Renal cortical epithelial cell (primary cell): ENCODE measurements around the gene NPTX1. TPM values are rescaled to one million over a fixed set of nuclear protein-coding genes. Genes with fewer than 3 reads are reported as not detected.

Experiments
- DNase-seq: peaks from one replicate; pipeline ENCODE4 v3.0.0-alpha.2; 2011; ENCODE audit warnings: low read depth
- total RNA-seq: library from RNA; depleted of rRNA; stranded (reverse); fragments of >200 nt; gene quantifications from 2 replicates; pipeline ENCODE4 v1.2.3, GENCODE V29; 2014

NPTX1 gene
- total RNA-seq, 1 donor from 2014 or later = not detected

GRCh38 chr17:80459234-80459633 is 17.2 kb downstream of the NPTX1 start:
- DNase-seq = no peak

- DNase-seq = no peak
Observed at GRCh38 chr17:80458016-80458415, 18.4 kb downstream of the NPTX1 start.

DNA sequence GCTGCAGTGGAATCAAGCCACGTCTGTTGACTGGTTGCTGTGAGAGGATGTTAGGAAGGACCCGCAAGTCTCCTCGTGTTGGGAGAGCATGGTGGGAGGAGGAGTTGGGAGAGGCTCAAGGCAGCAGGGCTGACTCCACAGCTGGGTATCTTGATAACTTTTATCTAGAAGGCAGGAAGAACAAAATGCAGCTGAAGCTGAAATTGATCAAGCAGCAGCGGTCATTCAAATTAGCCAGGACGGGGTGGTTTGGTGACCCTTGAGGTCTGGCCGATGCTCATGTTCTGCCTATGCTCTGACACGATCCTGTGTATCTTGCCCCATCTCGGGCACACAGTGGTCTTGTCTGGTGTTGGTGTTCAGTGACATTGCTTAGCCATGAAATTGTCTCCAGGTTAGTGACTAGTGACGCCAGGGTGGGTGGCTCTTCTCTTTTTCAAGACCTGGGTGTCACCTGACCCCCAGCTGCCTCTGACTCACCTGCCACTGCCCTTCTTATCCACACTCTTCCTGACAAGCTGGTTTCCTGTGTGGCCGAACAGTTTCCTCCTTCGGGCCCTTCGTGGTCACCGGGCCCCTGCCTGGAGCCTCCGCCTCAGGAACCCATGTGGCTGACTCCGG is 19.1 kb downstream of the NPTX1 start:
- no peak for DNase-seq

DNA sequence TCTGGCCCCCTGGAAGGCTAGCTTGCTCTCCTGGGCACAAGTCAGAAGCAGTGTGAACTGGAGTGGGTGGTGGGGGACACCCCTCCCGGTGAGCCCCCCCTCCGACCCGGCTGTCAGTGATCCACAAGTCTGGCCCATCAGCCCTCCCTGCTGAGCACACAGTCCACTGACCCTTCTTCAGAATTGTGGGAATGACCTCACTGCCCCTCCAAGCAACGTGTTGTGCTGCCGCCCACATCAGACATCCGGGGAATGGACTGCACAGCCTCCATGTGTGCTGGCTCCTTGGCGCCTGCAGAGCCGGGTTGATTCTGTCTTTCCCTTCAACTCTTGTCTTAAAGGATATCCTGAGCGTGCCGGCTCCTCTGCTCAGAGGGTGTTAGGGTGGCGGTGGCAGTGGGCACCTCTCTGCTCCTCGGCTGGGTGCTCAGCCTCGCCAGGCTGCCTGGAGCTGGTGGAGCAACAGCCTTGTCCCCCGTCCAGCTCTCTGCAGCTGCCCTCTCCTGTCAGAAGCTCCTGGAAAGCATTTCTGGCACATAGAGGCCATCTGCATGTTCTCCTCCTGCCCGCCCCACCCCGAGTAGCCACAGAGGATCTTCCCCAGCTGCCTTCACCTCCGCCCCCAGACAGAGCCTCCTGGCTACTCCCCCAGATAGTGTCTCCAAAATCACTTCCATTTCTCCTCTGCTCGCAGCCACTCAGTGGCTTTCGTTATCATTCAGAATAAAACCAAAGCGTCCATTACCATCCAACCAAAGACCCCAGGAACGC is 19.8 kb downstream of the NPTX1 start:
- DNase-seq = no peak

GRCh38 chr17:80455784-80456183 is 20.6 kb downstream of the NPTX1 start:
- DNase-seq = no peak

DNA sequence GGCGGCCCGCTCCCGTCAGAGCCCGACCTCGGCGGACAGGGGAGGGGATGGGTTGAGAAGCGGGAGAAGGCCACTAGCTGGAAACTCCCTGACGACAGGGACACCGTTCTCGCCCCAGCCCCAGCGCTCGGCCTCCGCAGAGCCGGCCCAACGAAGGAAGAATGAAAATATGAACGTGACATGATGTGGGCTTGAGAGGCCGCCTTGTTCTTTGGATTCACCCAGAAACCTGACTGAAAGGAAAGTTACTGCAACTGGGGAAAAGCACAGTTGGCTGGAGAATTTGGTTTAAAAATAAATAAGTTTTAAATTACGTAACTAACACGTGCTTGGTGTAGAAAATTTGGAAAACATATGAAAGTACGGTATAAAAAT is 21.1 kb downstream of the NPTX1 start:
- DNase-seq = peak; percentile 11

DNA sequence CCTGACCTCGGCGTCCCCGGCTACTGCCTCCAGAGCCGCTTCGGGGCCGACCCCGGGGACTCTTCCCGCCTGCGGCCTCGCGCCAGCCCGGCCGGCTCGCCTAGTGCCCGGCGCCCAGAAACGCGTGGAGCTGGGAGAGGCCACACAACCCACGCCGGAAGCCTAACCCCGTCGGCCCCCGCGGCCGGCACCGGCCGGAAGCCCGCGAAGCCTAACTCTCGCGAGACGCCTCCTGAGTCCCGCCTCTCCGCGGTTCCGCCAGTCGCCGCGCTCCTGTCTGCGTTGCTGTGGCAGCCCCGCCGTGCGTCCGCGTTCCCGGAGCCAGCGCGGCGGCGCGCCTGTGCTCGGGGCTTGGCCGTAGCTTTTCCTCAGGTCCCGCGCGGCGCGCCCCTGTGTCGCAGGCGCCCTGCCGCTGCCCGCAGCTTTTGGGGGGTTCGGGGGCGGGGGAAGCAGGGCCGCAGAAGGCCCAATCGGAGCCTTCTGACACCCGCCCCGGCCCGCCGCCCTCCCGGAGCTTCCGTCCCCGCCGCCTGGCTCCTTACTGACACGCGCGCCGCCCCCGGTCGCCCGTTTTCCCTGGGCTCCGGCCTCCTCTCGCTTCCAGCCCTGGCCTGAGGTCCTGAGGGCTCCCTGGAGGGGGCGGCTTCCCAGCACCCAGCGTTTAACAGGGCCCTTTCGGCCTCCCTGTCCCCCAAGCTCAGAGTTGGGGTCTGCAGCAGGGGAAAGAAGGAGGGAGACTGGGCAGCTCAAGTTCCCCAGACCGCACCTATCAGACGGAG is 21.7 kb downstream of the NPTX1 start:
- peak; percentile 84 for DNase-seq

DNA sequence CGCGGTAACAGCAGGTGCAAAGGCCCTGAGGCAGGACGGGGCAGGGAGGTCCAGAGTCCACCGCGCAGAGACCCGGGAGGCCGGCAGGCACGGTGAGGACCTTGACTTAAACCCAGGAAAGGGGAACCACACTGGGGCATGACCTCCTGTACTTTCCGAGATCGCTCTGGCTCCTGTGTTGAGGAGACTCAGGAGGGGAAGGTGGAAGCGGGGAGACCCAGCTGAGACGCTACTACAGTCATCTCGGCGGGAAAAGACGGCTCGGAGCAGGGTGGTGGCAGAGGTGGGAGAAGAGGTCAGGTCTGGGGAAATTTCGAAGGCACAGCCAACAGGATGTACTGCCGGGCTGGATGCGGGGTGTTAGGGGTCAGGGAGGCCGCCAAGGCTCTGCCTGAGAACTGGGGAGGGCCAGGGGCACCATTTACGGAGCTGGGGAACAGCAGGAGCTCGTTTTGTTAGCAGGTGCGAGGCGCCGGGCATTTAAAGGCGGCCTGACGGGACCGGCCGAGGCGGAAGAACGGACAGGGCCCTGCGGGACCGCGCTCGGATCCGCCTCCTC is 22.3 kb downstream of the NPTX1 start:
- no peak for DNase-seq

- DNase-seq = no peak
Observed at GRCh38 chr17:80453126-80453997, 23.0 kb downstream of the NPTX1 start.

GRCh38 chr17:80452173-80452915 is 24.1 kb downstream of the NPTX1 start:
- DNase-seq = no peak

DNA sequence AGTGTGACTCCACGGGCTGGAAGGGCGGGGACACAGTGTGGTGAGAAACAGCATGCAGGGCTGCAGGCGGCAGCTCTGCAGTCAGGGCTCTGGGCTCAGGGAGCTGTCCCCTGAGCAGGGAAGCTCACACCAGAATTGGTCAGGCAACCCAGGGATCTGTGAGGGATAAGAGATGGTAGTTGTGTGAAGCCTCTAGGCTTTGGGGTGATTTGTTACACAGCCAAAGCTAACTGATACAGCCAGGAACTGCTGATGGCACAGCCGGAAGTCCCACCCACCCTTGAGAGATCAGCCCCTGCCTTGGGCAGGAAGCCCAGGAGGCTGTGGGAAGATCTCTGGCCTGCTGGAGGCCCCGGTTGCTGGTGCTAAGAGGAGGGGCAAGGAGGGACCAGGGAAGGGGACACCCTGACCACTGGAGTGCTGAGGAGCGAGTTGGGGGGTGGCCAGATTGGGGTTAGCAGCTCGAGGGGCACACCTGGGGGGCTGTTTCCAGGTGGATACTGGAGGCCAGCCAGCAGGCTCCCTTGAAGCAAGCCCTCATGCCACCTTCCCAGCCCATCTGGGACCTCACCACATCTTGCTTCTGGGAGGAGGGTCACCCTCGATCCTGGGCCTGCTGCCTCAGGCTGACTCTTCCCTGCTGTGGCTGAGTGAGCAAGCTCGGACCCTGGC is 25.2 kb downstream of the NPTX1 start:
- no peak for DNase-seq

- DNase-seq = no peak
Observed at GRCh38 chr17:80449930-80450576, 26.4 kb downstream of the NPTX1 start.

DNA sequence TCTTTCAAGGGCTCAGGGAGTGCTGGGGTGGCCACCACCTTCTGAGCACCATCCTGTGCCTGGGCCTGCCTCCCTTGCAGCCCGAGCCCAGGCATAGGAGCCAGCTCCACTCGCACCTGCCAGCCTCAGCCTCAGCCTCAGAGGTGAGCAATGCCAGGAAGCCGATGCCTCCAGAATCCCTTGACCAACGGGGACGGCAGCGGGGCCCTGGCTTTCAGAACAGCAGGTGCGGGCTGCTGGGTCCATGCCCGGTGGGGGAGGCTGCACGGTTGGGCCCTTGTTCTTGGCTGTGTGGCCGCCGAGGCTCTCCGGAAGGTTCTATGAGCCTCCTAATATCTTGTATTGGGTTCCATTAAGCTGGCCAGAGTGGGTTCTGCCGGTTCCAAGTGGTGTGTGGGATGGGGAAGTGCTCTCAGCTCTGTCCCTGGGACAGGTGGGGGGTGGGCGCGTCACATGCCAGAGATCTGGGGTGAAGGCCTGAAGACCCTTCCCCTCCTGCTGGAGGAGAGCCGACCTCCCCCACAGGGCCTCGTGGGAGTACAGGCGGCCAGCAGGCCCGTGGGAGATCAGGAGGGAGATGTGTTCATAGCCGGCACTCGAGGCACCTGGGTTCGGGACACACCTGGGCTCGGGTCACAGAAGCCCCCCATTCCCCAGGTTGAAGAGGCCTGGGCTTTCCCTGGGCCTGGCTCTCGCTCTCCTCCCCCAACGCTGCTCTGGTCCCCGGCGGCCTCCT is 27.0 kb downstream of the NPTX1 start:
- DNase-seq = no peak

GRCh38 chr17:80447790-80448189 is 28.6 kb downstream of the NPTX1 start:
- no peak for DNase-seq

GRCh38 chr17:80446645-80447405 is 29.6 kb downstream of the NPTX1 start:
- no peak for DNase-seq

- DNase-seq = no peak
Observed at GRCh38 chr17:80445726-80446110, 30.7 kb downstream of the NPTX1 start.

DNA sequence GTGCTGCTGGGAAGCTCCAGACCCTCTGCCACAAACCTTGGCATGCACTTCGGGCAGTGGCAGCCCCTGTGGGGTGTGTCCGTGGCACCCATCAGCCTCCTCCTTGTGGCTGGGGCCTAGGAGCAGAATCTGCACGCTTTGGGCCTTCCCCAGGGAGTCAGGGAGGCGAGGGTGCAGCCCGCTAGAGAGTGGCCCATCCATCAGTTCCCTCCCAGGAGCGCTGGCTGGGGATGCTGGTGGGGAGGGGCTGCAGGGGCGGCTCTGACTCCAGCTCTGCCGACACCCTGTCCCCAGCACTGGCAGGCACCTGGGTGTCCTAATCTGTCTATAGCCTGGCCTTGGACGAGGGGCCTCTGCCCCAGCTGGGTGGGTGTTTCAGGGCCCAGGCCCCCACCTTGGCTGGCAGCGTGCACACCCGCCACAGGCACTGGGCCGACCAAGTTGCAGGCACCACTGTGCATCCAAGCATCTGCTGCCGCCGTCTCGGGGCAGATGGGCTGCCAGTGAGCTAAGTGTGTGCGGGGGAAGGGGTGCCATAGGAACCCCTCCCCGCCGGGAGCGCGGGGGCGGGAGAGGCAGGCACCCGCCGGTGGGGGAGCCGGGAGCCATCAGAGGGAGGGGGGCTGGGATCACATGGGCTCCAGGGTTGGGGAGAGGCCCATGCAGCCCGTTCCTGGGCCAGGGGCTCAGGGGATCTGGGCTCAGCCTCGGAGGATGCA is 31.2 kb downstream of the NPTX1 start:
- no peak for DNase-seq

GRCh38 chr17:80444644-80444979 is 31.8 kb downstream of the NPTX1 start:
- no peak for DNase-seq
